ENCODE measurements around the gene YAP1.

Gene YAP1

DNA sequence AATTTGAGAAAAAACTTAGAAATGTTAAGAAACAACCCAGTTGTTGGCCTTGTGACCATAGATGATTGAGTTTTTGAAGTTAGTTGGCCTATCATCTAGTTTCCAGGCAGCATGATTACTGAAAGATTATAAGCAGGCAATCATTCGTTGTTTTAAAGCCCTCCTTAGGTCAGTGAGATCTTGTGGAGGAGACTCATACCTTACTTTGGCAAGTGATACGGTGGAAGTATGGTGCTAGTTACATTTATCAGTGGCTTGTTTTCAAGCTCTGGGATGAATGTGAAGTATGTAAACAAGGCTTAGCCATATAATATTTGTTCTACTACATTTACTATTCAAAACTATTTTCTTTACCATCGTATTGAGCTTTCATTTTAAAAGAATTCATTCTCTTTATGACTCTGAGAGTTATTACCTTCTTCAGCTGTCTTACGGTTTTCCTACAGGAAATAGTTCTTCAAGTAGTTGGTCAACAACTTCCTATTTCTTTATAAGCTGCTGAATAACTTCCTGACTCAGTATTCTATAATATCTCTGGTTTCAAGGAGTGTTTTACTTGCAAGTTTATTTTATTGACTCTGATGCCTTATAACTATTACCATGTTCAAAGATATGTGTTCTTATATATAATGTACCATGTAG lies 7.3 kb downstream of the YAP1 start:
- DNase-seq, result no peak

DNA sequence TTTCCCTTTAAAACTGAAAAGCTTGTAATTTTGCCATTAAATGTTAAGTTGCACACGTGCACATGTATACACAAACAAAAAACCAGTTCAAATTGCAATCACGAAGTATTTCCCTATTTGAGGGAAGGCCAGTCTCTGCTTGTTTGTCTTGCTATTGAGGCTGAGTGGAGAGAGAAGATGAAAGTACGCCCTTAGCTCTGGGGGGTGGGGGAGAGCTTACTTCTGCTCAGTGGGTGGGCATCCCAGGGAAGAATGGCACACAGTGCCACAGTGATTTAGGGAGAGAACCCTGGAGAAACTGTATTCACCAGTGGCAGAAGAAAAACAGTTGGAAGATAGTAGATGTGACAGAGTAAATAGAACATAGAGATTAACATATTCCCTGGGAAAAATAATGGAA lies 8.7 kb downstream of the YAP1 start:
- DNase-seq, result no peak

DNA sequence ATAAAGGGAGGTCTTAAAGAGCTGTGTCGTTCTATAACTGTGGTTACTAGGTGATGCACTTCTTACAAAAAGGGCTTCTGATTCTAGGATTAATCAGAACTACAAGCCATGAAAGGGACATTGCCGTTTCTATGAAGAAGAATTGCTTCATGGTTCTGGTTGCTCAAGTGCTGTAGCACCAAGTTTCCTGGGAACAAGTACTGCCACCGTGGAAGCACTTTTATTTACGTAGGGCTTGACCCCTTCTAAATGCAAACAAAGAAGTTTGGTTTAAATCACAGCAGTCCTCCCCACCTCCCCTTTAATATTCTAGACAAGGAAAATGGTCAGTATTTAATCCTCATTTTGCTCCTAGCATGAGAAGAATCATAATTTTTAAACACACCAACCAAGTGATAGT lies 9.8 kb downstream of the YAP1 start:
- DNase-seq, result no peak

DNA sequence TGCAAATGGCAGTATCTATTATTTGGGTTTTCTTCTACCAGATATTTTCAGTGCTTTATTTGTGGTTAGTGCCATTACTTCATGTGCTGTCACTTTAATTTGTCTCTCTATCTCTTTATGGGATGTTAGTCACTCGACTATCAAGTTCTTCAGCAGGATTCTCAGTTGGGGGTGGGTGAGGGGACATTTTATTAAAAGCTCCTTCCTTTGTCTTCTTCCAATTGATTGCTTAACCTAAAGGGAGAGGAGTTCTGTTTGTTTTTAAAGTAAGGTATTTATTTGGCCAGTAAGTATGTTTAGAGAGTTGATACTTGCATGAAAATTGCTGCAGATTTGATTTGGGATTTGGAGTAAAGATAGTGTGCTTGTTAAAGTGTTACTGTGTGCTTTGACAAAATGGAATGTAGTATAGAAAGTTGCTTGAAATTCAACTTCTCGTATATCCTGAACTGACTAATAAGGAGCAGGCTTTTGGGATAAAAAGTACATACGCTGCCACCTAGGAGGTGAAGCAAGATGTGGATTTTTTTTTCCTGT lies 10.3 kb downstream of the YAP1 start:
- no peak for DNase-seq

DNA sequence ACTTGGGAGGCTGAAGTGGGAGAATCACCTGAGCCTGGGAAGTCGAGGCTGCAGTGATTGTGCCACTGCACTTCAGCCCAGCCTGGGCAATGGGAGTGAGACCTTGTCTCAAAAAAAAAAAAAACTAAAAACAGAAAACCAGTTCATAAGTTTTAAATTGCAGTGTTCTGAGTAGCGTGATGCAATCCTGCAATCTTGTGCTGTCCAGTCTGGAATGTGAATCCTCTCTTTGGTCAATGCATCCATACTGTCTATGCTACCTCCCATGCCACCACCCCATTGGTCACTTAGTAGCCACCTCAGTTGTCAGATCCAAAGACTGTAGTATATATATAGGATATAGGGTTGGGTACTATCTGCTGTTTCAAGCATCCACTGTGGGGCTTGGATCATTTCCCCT lies 11.1 kb downstream of the YAP1 start:
- DNase-seq, result no peak

DNA sequence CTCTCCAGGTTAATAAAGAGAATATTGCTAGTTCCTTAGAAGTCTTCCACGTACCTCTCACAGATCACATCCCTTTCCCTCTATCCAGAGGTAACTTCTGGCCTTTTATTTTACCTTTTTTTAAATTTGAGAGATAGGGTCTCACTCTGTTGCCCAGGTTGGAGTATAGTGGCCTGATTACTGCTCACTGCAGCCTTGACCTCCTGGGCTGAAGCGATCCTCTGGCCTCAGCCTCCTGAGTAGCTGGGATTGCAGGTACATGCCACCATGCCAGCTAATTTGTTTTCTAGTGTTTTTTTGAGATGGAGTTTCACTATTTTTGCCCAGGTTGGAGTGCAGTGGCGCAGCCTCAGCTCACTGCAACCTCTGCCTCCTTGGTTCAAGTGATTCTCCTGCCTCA lies 24.4 kb downstream of the YAP1 start:
- no peak for DNase-seq

DNA sequence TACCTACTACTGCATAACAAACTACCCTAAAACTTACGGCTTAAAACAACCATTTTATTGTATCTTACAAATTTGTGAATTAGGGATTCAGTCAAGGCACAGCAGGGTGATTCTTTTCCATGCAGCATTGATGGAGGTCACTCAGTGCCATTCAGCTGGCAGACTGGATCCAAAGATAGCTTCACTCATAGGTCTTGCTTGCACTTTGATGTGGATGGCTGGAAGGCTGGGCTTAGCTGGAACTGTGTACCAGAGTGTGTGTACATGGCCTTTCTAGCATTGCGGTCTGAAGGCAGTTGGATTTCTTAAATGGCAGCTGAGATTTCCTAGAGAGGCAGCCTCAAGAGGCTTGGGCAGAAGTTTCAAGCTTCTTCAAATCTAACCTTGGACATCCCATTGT lies 25.0 kb downstream of the YAP1 start:
- DNase-seq, result no peak

DNA sequence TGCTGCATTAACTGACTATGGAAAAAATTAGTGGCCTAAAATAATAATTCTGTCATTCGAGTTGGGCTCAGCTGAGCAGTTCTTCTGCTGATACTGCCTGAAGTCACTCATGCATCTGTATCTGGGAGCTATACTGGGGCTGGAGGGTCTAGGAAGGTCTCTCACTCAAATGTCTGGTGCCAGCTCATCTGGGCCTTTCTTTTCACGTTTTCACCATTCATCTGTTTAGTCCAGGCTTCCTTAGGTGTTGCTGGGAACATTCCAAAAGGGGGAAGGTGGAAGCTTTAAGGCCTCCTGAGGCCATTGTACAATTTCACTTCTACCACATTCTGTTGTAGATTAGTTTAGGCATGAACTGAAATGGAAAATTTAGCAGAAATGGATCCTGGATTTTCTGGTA lies 28.0 kb downstream of the YAP1 start:
- DNase-seq, result no peak

DNA sequence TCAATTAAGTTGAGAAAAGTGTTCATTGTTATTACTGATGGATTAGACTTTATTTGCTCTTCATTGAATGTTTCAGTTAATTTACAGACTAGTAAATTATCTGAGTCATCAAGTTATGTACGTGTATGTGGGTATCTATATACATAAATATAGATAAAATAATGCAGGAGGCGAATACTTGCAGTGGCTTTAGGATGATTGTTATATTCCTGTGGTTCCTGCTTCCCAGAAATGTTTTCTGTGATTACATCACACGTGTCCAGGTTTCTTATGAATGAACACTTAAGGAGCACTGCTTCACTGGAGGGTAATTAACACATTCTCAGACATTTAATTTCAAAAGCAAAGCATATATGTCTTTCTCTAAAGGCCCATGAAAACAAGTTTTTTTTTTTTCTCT lies 28.4 kb downstream of the YAP1 start:
- no peak for DNase-seq

DNA sequence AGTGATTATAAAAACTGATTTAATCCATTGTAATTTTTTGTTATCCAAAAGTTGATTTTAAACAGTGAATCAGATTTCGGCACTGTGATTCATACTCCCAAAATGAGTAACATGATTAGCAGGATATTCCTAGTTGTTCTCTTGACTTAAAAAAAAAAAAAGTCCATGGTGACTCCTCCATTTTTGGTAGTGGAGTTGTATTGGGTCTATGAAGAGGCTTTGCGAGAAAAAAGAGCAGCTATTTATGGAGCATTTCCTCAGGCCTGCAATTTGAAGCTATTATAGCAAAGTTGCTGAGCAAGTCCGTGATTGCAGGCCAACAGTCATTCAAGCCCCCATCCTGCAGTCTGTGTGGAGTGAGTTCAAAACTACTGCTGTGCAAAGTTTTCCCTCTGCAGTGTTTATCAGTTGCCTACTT lies 28.8 kb downstream of the YAP1 start:
- DNase-seq, result no peak

DNA sequence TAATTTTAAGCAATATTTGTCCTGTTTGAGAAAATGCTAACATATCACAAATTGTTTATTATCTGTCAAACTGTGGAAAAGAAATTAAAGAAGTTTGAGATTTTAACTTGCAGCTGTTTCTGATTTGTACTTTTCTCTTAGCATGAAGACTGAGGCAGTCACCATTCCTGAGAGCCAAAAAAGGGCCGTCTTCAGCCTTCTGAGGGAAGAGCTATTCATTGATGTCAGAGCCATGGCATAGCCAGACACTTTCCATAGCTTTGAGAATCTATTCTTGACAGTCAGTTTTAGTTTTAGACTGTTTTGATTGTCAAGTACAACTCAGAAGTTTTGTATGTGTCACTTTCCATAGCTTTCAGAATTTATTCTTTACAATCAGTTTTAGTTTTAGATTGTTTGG lies 32.1 kb downstream of the YAP1 start:
- DNase-seq, result no peak

DNA sequence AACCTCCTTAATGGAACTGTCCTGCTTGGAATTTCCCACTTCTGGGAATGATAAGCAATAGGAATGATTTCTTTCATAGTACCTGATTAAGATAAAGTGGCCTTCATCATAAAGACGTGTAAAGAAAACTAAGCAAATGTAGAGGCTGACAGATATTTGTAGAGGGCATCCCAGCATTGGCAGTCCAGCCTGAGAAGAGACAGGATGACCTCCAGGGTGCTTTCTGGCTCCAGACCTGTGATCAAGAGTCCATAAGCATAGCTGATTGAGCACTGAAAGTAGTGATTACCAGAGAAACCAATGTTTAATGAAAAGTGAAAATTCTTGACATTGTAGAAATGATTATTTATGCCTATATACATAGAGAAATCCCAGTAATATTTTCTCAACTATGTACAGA lies 33.6 kb downstream of the YAP1 start:
- no peak for DNase-seq

DNA sequence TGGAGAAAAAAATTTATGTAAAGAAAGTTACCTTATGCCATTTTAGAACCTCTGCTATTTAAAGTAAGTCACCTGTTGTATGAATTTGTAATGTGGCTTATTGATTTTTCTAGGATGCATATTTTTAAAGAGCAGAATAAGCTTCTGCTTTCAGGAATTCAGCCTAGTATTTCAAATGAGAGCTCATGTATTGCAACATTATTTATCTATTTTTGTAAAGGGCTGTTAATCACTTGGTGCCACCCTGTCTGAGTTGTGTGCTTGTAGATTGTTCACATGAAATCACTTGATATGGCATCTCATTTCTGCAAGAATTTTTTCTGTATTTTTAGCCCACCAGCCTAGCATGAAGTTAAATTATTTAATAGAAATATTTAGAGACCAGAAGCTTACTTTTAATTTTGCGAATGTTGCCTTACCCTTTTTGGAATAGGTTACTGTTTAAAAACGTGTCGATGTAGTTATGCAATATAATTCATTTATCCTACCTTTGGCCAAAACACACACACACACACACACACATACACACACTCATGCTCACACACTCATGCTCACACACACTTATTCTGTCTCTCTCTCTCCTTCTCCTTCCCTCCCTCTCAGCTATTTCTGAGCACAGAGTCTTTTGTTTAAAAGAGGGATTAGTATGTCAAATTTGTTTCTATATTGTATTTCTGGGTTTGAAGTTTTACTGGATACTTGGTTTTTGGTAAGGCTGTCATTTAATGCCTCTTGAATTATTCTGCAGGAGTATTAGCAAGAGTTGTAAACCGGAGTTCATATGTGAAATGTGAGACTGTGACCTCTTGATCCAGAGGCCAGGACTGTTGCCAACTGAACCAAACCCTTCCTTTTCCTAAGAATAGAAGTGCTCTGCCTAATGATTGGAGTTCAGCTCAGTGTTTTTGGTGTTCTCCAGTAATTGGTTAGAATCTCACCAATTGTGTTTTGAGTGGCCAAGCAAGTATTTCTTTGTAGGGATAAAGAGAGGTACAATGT lies 34.4 kb downstream of the YAP1 start:
- DNase-seq, result no peak

DNA sequence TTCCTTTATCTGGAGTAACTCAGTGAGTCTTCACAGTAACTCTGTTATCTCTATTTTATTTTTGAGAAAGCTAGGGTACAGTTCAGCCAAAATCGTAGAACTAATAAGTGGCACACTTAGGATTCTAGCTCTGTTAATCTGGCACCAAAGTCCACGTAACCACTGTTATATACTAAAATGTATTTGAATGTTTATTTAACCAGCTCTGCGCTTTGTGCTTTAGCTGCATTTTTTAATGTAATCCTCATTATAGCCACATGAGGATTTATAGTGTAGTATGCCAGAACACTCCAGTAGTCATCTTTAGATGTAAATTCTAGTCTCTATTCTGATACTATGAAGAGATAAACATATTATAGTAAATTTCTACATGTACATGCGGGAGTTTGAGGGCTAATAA lies 36.8 kb downstream of the YAP1 start:
- DNase-seq, result no peak

DNA sequence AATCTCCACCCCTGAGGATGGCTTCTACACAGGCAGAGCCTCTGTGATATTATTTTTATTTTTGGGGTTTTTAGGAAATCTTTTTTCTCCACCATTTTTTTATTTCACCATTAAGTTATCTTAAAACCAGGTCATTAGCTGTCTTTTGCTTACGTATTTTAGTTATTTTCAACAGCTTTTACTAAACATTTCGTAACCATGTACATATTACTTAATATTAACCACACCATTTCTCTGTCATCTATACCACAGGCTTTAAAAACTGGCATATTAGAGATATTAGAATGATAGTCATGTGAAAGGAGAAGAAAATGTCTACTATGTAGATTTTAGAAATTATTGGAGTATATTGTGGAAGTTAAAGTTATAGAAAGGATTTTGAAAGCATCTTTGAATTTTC lies 37.4 kb downstream of the YAP1 start:
- DNase-seq, result no peak

DNA sequence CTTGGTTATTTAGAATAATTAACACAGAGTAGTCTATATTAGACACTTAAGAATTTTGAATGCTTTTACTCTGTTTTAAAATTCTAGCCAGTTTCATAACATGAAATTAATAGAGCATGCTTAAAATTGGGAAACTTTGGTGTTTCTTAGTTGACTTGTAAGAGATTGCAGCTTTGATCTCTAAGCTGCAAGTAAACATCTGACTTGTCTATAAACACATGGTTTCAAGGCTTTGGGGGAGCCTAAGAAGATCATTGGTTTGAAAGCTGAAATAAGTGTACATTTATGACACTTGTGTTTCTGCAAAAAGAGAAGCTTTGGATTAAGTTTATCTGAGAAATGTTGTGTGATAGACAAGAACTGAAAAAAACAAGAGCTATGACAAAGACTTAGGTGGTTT lies 37.8 kb downstream of the YAP1 start:
- DNase-seq, result no peak

DNA sequence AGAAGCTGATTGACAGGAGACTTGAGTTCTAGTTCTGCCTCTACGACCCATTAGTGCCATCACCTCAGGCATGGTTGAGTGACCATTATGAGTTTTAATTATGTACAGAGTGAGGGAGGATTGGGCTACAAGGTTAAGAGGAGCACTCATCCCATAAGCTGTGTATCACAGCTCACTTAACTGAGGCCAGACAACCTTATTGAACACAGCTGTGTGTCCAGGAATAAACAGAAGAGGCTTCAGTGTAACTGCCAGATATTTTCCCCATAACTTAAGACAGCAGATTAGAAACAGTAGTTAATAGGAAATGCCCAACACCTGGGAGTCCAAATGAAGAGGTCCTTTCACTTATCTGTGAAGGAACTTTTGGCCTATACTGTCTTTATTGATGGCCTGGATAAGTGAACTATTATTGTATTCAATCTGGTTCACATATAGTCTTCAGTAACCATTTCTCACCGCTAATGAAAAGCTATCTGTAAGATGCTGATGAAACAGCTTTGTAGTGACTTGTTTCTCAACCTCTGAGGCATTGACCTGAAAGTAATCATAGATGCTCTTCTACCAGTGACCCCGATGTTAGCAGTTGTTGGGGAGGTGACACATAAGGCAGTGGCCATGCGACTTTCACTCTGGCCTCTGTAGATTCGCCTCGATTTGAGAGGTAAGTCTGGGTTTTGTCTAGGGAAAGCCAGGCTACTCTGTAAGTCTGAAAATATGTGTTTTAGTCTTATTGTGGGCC lies 41.7 kb downstream of the YAP1 start:
- DNase-seq, result no peak

DNA sequence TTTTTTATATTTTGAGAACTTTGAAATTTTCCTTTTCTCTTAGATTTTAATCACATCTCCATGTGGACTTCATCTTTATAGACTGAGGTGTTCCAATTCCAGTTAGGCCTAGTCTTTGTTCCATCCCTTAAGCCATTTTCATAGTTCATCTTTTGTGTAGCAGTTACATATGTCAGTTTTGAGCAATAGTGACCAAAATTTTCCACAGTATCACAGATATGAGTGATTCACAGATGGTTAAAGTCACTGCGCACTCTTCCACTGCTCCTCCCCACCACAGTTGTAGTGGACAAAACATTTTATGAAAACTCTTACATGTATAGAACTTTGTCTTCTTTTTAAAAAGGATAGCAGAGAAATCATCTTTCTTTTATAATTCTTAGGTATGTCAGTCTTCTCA lies 42.8 kb downstream of the YAP1 start:
- no peak for DNase-seq

DNA sequence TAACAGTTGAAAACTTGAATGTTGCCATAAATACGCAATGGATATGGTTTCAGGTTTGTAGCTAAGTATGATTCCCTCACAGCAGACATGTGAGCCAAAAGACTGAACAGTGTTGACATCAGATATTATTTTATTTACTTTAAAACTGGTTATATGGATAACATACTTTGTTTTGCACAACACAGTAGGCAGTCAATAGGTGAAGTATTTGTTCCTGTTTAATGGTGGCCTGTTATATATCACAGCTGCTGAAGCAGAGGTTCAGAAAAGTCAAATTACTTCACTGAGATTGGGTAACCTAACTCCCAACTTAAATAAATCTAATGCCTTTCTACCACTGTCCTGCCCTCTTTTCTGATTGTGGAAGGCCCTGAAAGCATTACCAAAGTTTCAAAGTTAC lies 44.6 kb downstream of the YAP1 start:
- no peak for DNase-seq

DNA sequence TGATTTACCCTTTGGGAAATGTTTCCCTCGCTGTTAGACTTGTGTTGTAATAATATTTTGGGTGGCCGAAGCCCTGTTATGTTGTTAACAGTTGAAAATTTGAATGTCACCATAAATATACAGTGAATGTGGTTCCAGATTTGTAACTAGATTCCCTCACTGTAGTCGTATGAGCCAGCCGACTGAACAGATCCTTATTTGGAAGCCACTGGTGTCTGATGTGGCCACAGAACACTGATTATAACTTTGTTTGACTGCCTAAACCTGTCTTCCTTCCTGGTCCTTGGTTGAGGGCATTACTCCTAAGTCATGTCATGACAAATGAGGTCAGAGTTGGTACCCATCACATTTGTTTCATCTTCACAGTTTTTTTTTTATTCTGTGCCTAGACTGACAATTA lies 45.4 kb downstream of the YAP1 start:
- DNase-seq, result no peak

DNA sequence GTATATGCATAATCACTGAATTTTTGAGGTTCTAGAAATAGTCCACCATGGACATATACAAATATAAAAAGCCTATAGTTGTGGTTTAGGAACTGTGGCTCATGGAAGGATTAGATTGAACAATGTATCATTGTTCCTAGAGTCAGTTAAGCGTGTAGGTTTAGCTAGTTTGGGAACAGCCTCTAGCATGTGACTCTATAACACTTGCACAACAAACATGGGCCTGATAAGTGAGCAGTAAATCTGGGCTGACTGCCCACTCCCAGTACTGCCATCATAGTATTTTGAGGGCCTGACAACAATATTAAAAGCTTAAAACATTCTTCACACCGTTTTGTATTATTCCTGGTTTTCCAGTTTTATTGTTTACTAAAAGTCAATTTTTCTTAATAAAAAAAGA lies 47.0 kb downstream of the YAP1 start:
- DNase-seq, result no peak

DNA sequence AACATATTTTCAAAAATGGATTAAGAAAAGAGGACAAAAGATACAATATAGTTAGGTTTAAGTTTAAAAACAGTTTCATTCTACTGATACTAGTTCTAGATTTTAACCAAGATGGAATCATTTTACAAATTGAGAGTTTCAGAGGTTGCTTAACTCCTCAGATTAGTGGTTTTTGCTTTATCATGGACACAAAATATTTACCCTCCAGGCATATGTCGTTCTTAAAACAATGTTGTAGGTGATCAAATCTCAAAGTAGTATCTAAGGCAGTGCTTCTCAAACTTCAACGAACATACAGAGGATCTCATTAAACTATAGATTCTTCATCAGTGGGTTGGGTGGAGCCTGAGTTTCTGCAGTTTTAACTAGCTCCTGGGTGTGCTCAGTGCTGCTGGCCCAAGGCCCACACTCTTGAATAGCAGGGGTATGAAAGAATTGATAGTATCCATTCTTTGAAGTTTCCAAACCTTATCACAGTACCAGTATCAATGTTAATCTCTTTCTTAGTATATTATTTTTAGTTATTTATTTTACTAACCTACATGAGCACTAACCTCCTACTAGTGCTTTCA lies 48.0 kb downstream of the YAP1 start:
- no peak for DNase-seq

DNA sequence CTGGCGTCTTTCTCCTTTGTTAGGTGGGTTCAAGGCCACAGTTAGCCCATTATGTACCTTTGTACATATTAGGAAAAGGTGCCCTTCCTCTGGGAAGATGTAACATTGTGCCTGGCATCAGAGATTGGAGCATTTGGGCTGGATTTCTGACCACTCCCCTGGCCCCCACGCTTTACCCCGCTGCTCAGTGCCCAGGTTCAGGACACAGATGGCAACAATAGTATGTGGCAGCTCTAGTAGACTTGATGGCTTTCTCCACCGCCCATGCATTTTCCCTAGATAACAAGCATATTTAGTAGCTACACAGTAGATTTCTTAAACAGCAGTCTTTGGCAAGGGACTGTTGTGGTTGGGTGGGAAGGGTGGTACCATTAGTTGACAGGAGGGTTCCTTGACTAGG lies 53.1 kb downstream of the YAP1 start:
- DNase-seq, result no peak
